HepG2 (cell line): ENCODE results near the gene GLOD5. TPM values are rescaled to one million over a fixed set of nuclear protein-coding genes. Genes with fewer than 3 reads are reported as not detected.

Source experiments
- ARNTL ChIP-seq: sonication (generic); formaldehyde crosslinking; IDR thresholded peaks from 2 replicates; pipeline ENCODE4 v1.4.0; 2020; ENCODE audit warnings: mild to moderate bottlenecking, missing genetic modification reagents
- ELF3 ChIP-seq: IDR thresholded peaks from 2 replicates; pipeline ENCODE4 v1.6.1; 2016; ENCODE audit warnings: missing genetic modification reagents, missing compliant biosample characterization
- FOXA3 ChIP-seq: IDR thresholded peaks from 2 replicates; pipeline ENCODE4 v1.6.1; 2016; ENCODE audit warnings: missing genetic modification reagents, missing compliant biosample characterization
- HNRNPUL1 ChIP-seq: fragments of 200-400 bp; formaldehyde crosslinking; IDR thresholded peaks from 2 replicates; pipeline ENCODE4 v1.6.1; 2017; ENCODE audit warnings: low read depth, mild to moderate bottlenecking, low read length, moderate library complexity
- KDM5B ChIP-seq: sonication (generic); formaldehyde crosslinking; IDR thresholded peaks from 2 replicates; pipeline ENCODE4 v1.4.0; 2020; ENCODE audit warnings: missing genetic modification reagents, mild to moderate bottlenecking, borderline replicate concordance
- MED1 ChIP-seq: sonication (generic); formaldehyde crosslinking; IDR thresholded peaks from 2 replicates; pipeline ENCODE4 v1.4.0; 2020; ENCODE audit warnings: missing genetic modification reagents
- NAIF1 ChIP-seq: sonication (generic); formaldehyde crosslinking; IDR thresholded peaks from 2 replicates; pipeline ENCODE4 v1.5.0; 2020; ENCODE audit warnings: mild to moderate bottlenecking, missing genetic modification reagents, borderline replicate concordance
- NFYB ChIP-seq: sonication (generic); formaldehyde crosslinking; IDR thresholded peaks from 2 replicates; pipeline ENCODE4 v1.4.0; 2020; ENCODE audit warnings: missing genetic modification reagents
- NFYC ChIP-seq: IDR thresholded peaks from 2 replicates; pipeline ENCODE4 v1.6.1; 2016; ENCODE audit warnings: missing genetic modification reagents, missing compliant biosample characterization
- POLR2G ChIP-seq: fragments of 200-400 bp; formaldehyde crosslinking; IDR thresholded peaks from 2 replicates; pipeline ENCODE4 v1.6.1; 2018; ENCODE audit warnings: mild to moderate bottlenecking, low read depth, low read length, moderate library complexity
- SIX1 ChIP-seq: sonication (generic); formaldehyde crosslinking; IDR thresholded peaks from 2 replicates; pipeline ENCODE4 v1.4.0; 2020; ENCODE audit warnings: missing genetic modification reagents, borderline replicate concordance
- SMAD1 ChIP-seq: sonication (generic); formaldehyde crosslinking; IDR thresholded peaks from 2 replicates; pipeline ENCODE4 v1.4.0; 2020; ENCODE audit warnings: missing genetic modification reagents, low read depth, mild to moderate bottlenecking, borderline replicate concordance
- SOX5 ChIP-seq: IDR thresholded peaks from 2 replicates; pipeline ENCODE4 v1.6.1; 2016; ENCODE audit warnings: borderline replicate concordance
- SRF ChIP-seq: IDR thresholded peaks from 2 replicates; pipeline ENCODE4 v1.6.1; 2011; ENCODE audit warnings: mild to moderate bottlenecking, low read depth, low read length, moderate library complexity
- TAF1 ChIP-seq: sonication (generic); formaldehyde crosslinking; IDR thresholded peaks from 2 replicates; pipeline ENCODE4 v1.4.0; 2020; ENCODE audit warnings: missing genetic modification reagents
- TMF1 ChIP-seq: sonication (generic); formaldehyde crosslinking; IDR thresholded peaks from 2 replicates; pipeline ENCODE4 v1.8.1; 2022; ENCODE audit warnings: low read depth, missing genetic modification reagents
- YEATS2 ChIP-seq: sonication (generic); formaldehyde crosslinking; IDR thresholded peaks from 2 replicates; pipeline ENCODE4 v1.4.0; 2020; ENCODE audit warnings: missing genetic modification reagents, borderline replicate concordance
- YEATS4 ChIP-seq: sonication (generic); formaldehyde crosslinking; IDR thresholded peaks from 2 replicates; pipeline ENCODE4 v1.4.0; 2020; ENCODE audit warnings: missing genetic modification reagents, borderline replicate concordance
- YY1 ChIP-seq: IDR thresholded peaks from 2 replicates; pipeline ENCODE4 v1.6.1; 2011; ENCODE audit warnings: low read length, low read depth, moderate library complexity, mild to moderate bottlenecking; ENCODE audit not compliant: insufficient read depth, insufficient replicate concordance
- ZGPAT ChIP-seq: IDR thresholded peaks from 2 replicates; pipeline ENCODE4 v1.6.1; 2016; ENCODE audit warnings: mild to moderate bottlenecking
- ZNF136 ChIP-seq: sonication (generic); formaldehyde crosslinking; IDR thresholded peaks from 2 replicates; pipeline ENCODE4 v1.8.1; 2022; ENCODE audit warnings: low read depth, mild to moderate bottlenecking, moderate library complexity, missing genetic modification reagents
- ZNF143 ChIP-seq: sonication (generic); formaldehyde crosslinking; IDR thresholded peaks from 2 replicates; pipeline ENCODE4 v1.4.0; 2020; ENCODE audit warnings: missing genetic modification reagents
- ZNF430 ChIP-seq: sonication (generic); formaldehyde crosslinking; IDR thresholded peaks from 2 replicates; pipeline ENCODE4 v1.9.0; 2021; ENCODE audit warnings: mild to moderate bottlenecking, missing genetic modification reagents
- ZNF589 ChIP-seq: sonication (generic); formaldehyde crosslinking; conservative IDR thresholded peaks from 2 replicates; pipeline ENCODE4 v1.8.0; 2022; ENCODE audit warnings: mild to moderate bottlenecking, moderate library complexity, missing genetic modification reagents
- ZNF75D ChIP-seq: sonication (generic); formaldehyde crosslinking; IDR thresholded peaks from 2 replicates; pipeline ENCODE4 v1.8.1; 2023; ENCODE audit warnings: missing genetic modification reagents, mild to moderate bottlenecking, borderline replicate concordance
- polyA plus RNA-seq, 8 experiments: library from polyadenylated mRNA; depleted of rRNA in 3 of 8; stranded (reverse) in 7 of 8; unstranded in 1 of 8; fragments of >200 nt; fragmentation: Illumina TruSeq in 4 of 8; extraction: Trizol in 4 of 8; gene quantifications; 2 replicates each; pipeline versions ENCODE4 v1.2.1 to v1.2.3, GENCODE V29; 2011 to 2016; ENCODE audit warnings: low read depth in 4 of 8, missing spikeins in 1 of 8, mixed read lengths in 1 of 8; ENCODE audit not compliant: insufficient read depth in 1 of 8
- total RNA-seq, 5 experiments: library from RNA; depleted of rRNA; stranded (reverse); fragments of >200 nt; fragmentation: Illumina TruSeq; extraction: Trizol; gene quantifications; 2 replicates each; pipeline ENCODE4 v1.2.3, GENCODE V29; 2016; ENCODE audit warnings: low read depth in 1 of 5
- TF ChIP-seq, protein P1 (sequence below): sonication (generic); formaldehyde crosslinking; IDR thresholded peaks from 2 replicates; pipeline ENCODE4 v1.4.0; 2020; ENCODE audit warnings: mild to moderate bottlenecking, missing genetic modification reagents
- TF ChIP-seq, protein P2 (sequence below): sonication (generic); formaldehyde crosslinking; IDR thresholded peaks from 2 replicates; pipeline ENCODE4 v1.4.0; 2020; ENCODE audit warnings: mild to moderate bottlenecking, missing genetic modification reagents
- TF ChIP-seq, protein P3 (sequence below): IDR thresholded peaks from 2 replicates; pipeline ENCODE4 v1.6.1; 2012; ENCODE audit warnings: inconsistent platforms

GLOD5 gene
- total and polyA plus RNA-seq, 2 of the 13 experiments (the other 11 are each of a cell fraction or from before 2014, with no cell fraction given): 0.93 to 1.3 TPM

DNA sequence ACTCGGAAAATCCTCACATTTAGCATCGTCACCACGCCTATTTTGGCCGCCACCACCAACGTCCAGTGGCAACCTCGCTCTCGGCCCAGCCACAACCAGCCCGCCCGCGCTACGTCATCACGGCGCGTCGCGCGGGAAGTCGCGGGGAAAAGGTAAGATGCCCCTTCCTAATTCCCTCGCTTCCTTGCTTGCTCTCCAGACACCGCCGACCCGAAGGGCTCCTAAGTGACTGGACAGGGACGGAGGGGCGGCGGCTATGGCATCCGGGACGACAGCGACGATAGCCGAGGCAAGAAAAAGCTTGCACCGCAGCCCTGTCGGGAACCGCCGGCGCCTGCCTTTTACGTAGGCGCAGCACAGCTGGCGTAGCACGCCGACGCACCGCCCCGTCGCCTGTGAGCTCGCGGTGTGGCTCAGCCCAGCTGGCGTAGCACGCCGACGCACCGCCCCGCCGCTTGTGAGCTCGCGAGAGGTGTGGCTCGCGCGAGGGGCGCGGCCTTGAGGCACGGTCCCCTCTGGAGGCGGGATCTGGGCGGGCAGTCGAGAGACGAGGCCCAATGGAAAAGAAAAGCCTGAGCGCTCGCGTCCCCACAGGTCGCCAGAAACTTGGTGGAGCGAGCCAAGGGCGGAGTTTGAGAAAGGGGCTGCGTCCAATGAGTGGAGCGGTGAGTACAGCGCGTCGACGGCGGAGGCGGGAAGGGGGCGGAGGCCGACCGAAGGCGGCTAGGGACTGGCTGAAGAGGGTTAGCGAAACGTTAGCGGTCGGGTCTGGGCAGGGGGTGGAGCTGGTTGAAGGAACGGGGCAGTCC is 39.9 kb downstream of the GLOD5 start, which contains the start of gene HDAC6 (continued):
- TF ChIP-seq, protein P1, sequence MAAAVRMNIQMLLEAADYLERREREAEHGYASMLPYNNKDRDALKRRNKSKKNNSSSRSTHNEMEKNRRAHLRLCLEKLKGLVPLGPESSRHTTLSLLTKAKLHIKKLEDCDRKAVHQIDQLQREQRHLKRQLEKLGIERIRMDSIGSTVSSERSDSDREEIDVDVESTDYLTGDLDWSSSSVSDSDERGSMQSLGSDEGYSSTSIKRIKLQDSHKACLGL: peak; percentile 56; the same call in 1 of the 2 replicates
- TF ChIP-seq ZNF589 (CRISPR knock-in tag) (no peak), SOX5 (CRISPR knock-in tag) (0 out of 2 replicates have a peak, but pooled peaks have one; percentile 11), SMAD1 (CRISPR knock-in tag) (no peak), YY1 (peak; percentile 6), MED1 (CRISPR knock-in tag) (0 out of 2 replicates have a peak, but pooled peaks have one; percentile 34), POLR2G (peak; percentile 43), YEATS2 (CRISPR knock-in tag) (peak; percentile 69), KDM5B (CRISPR knock-in tag) (peak; percentile 71; the same call in 1 of the 2 replicates), NFYC (CRISPR knock-in tag) (peak; percentile 82), ZNF430 (CRISPR knock-in tag) (0 out of 2 replicates have a peak, but pooled peaks have one; percentile 4), TMF1 (CRISPR knock-in tag) (no peak), NAIF1 (peak; percentile 46; the same call in 1 of the 2 replicates), ZNF75D (CRISPR knock-in tag) (no peak), YEATS4 (CRISPR knock-in tag) (peak; percentile 46), ARNTL (peak; percentile 14; the same call in 1 of the 2 replicates), SRF (peak; percentile 79), ZGPAT (CRISPR knock-in tag) (peak; percentile 71; the same call in 1 of the 2 replicates), NFYB (CRISPR knock-in tag) (peak; percentile 83), SIX1 (no peak), ELF3 (0 out of 2 replicates have a peak, but pooled peaks have one; percentile 30), ZNF143 (CRISPR knock-in tag) (peak; percentile 40; the same call in 1 of the 2 replicates), FOXA3 (CRISPR knock-in tag) (0 out of 2 replicates have a peak, but pooled peaks have one; percentile 13), ZNF136 (CRISPR knock-in tag) (no peak), HNRNPUL1 (no peak), TAF1 (CRISPR knock-in tag) (peak; percentile 27; the same call in 1 of the 2 replicates)
- TF ChIP-seq, protein P2, sequence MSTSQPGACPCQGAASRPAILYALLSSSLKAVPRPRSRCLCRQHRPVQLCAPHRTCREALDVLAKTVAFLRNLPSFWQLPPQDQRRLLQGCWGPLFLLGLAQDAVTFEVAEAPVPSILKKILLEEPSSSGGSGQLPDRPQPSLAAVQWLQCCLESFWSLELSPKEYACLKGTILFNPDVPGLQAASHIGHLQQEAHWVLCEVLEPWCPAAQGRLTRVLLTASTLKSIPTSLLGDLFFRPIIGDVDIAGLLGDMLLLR (CRISPR knock-in tag): 0 out of 2 replicates have a peak, but pooled peaks have one; percentile 35
- TF ChIP-seq, protein P3, sequence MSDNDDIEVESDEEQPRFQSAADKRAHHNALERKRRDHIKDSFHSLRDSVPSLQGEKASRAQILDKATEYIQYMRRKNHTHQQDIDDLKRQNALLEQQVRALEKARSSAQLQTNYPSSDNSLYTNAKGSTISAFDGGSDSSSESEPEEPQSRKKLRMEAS: no peak; the same call in none of the 2 replicates
